Left cardiac atrium (tissue), 4 donors: ENCODE results near the gene PALS1. TPM values are rescaled to one million over a fixed set of nuclear protein-coding genes. Genes with fewer than 3 reads are reported as not detected.
"Not testable (repeated sequence)": the region's sequence is repeated elsewhere in the genome, so short reads cannot be mapped to it uniquely, and the experiment has no call there.

Experiments
- ATAC-seq, 2 donors: fragments of 200-7000 bp; cut with Tn5 transposase; one replicate each; pipeline ENCODE4 v1.9.1; 2020; ENCODE audit warnings: mild to moderate bottlenecking in 2 of 2, moderate library complexity in 2 of 2
- DNase-seq: peaks from one replicate; pipeline ENCODE4 v3.0.0-alpha.2; 2020
- intact Hi-C, 2 donors: fragments of 100-400 bp; cut with DNase I; formaldehyde crosslinking; loops; one replicate each; pipeline versions ENCODE4 v1.14.1 to v1.15.1; 2022 to 2023
- total RNA-seq, 2 donors: library from RNA; stranded (reverse); fragmentation: NEBNext Ultra II Directional; extraction: Animal tissue kit (Norgen Biotek cat#: 25700); gene quantifications; one replicate each; pipeline ENCODE4 v1.2.1, GENCODE V29; 2021
- donor health status: DM: no; HTN: yes; CAD: no.
- donor health status: DM: no; HTN: yes; CAD: no; lungs with severe emphysema.
- donor health status: DM: yes; HTN: yes; CAD: no.
- donor health status: Dilated cardiomyopathy.

PALS1 gene
- total RNA-seq, 2 donors from 2014 or later = 13.7 to 15.9 TPM

- ATAC-seq (peak in 1 of 2 donors; percentile 25), DNase-seq (no peak)
- intact Hi-C loops = no loop called here
These were observed 10.5 kb downstream of the PALS1 start for GRCh38 chr14:67251573-67252226.

- ATAC-seq (no peak), DNase-seq (no peak)
- intact Hi-C loops = no loop called here
These were observed 11.9 kb downstream of the PALS1 start for GRCh38 chr14:67253076-67253635.

- no peak for DNase-seq
- intact Hi-C loops = no loop called here
- no peak for ATAC-seq
These were observed 16.7 kb downstream of the PALS1 start for GRCh38 chr14:67257906-67258305.

GRCh38 chr14:67260965-67261364, 19.7 kb downstream of the PALS1 start:
- ATAC-seq (no peak), DNase-seq (no peak)
- intact Hi-C loops = no loop called here

- intact Hi-C loops = no loop called here
- ATAC-seq (peak in 1 of 2 donors; percentile 68), DNase-seq (no peak)
These were observed 22.4 kb downstream of the PALS1 start for GRCh38 chr14:67263499-67264149.

- intact Hi-C loops = no loop called here
- ATAC-seq (no peak), DNase-seq (no peak)
These were observed 23.9 kb downstream of the PALS1 start for GRCh38 chr14:67265131-67265530.

- DNase-seq (no peak), ATAC-seq (no peak)
- intact Hi-C loops = no loop called here
These were observed 26.5 kb downstream of the PALS1 start for GRCh38 chr14:67267576-67268328.

- no peak for DNase-seq
- ATAC-seq = peak in 1 of 2 donors; percentile 31
- intact Hi-C loops = no loop called here
These were observed 27.4 kb downstream of the PALS1 start for GRCh38 chr14:67268426-67269150.

GRCh38 chr14:67269298-67270060, 28.2 kb downstream of the PALS1 start:
- DNase-seq = no peak
- intact Hi-C loops = no loop called here
- peak; percentile 75 to 83 for ATAC-seq

- DNase-seq (no peak), ATAC-seq (peak in 1 of 2 donors; percentile 36)
- intact Hi-C loops = no loop called here
These were observed 29.0 kb downstream of the PALS1 start for GRCh38 chr14:67270145-67270753.

- ATAC-seq (no peak), DNase-seq (no peak)
- intact Hi-C loops = no loop called here
These were observed 29.7 kb downstream of the PALS1 start for GRCh38 chr14:67270933-67271332.

GRCh38 chr14:67273281-67273680, 32.0 kb downstream of the PALS1 start:
- intact Hi-C loops, DNase-seq, ATAC-seq: not testable (repeated sequence)

- intact Hi-C loops = no loop called here
- ATAC-seq = no peak
- no peak for DNase-seq
These were observed 34.9 kb downstream of the PALS1 start for GRCh38 chr14:67276131-67276530.

GRCh38 chr14:67280506-67280905, 39.3 kb downstream of the PALS1 start:
- intact Hi-C loops = no loop called here
- DNase-seq (no peak), ATAC-seq (no peak)

GRCh38 chr14:67285876-67286452, 44.7 kb downstream of the PALS1 start:
- no peak for ATAC-seq
- intact Hi-C loops = loop anchor here (1.0 to 5.0 kb wide), 2 partner anchors 119 to 120 kb away; no protein-coding TSS in a partner anchor
- no peak for DNase-seq
